ENCODE data around the gene ADAMTS3. TPM values are rescaled to one million over a fixed set of nuclear protein-coding genes. Genes with fewer than 3 reads are reported as not detected.
A peak's percentile ranks its signal among the peaks of the same experiment; 100 is the strongest.

ADAMTS3 gene
- total RNA-seq = 1 to 10 TPM in 1 of 5 donors, under 1 TPM in 2, not detected in 2; 0.29 to 6.8 (median 0.89) TPM
- under 1 TPM; 0.13 to 0.19 (median 0.15) TPM for polyA plus RNA-seq
- long read RNA-seq, donor 1 = 0 reads
- long read RNA-seq, donor 2 = 0 reads
- long read RNA-seq, donor 3 = 0 reads
- long read RNA-seq, donor 4 = 0 reads
- long read RNA-seq, donor 5 = 0 reads
- long read RNA-seq, donor 6 = 0 reads
- long read RNA-seq, donor 7 = 0 reads
- long read RNA-seq, donor 8 = 0 reads
- long read RNA-seq, donor 9 = 0 reads
- long read RNA-seq, donor 10 = 0 reads

DNA sequence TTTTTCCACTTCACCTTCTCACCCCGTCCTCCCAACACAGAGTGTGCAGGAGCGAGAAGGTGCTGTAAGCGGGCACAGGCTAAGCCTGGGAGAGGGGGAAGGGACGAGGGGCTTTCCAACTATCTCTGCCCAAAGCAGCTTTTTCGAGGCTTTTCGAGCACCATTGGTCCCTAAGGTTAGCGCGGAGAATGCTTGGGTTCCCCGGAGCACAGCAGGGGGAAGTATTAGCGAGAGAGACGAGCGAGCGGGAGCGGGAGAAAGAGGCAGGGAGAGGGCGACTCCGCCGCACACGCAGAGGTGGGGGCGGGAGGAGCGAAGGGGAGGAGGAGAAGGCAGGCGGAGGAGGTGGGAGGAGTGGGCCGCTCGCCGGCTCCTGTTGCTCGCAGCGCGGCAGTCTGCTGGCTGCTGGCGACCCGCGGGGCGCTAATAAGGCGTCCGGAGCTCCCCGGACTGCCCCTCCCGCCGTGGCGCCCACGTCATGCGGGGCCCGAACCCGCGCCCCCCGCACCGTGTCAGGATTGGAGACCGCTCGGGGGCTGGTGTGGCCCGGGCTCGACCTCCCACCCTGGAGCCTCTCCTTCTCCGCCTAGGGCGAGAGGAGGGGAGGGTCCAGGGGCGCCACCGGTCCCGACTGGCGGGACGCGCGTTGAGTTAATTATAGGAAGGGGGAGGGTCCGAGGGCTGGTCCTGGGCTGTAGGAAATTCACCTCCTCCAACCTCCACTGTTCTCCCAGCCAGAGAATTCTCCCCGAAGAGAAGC, at the start of gene ADAMTS3:
TSS of gene ADAMTS3 (minus strand) at position 263 of the 760 bp plus-strand sequence. CDS start 459 bp downstream, outside the sequence.
- DNase-seq = peak; percentile 51 to 92
- Histone ChIP-seq H3K4me1 (peaks cover 0 to 28% (median 21%) of the 10 kb centered on the region in 4 donors), H3K36me3 (no peaks in the 10 kb centered on the region), H3K27ac (peak within 1 kb of the TSS; percentile 58 to 86 (median 78)), H3K27me3 (peaks cover 0 to 9% (median 8%) of the 10 kb centered on the region in 3 donors), H3K9me3 (no peaks in the 10 kb centered on the region), H3K4me3 (peak within 1 kb of the TSS; percentile 49 to 63 (median 56))
- 1 to 2% (median 1%) methylated on average over 52 to 59 of the region's 59 CpGs for WGBS, 5 donors
- intact Hi-C loops (cut with DNase I; ENCODE audit: low total_unique reads) = no loop called here
- TF ChIP-seq POLR2AphosphoS5 (IDR thresholded peaks at IDR 0.05) (peak in 1 of 3 donors; percentile 29), CTCF (IDR thresholded peaks at IDR 0.05) (no peak)

GRCh38 chr4:72613959-72614358, 44.9 kb upstream of the ADAMTS3 start:
- intact Hi-C loops (cut with DNase I; ENCODE audit: low total_unique reads) = no loop called here
- Histone ChIP-seq H3K27me3 (no peaks in the 10 kb centered on the region), H3K36me3 (no peaks in the 10 kb centered on the region), H3K4me1 (no peaks in the 10 kb centered on the region), H3K9me3 (peaks cover 0 to 6% (median 0%) of the 10 kb centered on the region in 4 donors), H3K27ac (no peak overlapping the region), H3K4me3 (no peak overlapping the region)
- WGBS, 5 donors = 50 to 60% (median 56%) methylated on average over 2 of the region's 2 CpGs
- no peak for DNase-seq
- TF ChIP-seq CTCF (IDR thresholded peaks at IDR 0.05) (no peak), EP300 (IDR thresholded peaks at IDR 0.05) (no peak), POLR2A (IDR thresholded peaks at IDR 0.05) (no peak), POLR2AphosphoS5 (IDR thresholded peaks at IDR 0.05) (no peak)

GRCh38 chr4:72606751-72607150, 37.7 kb upstream of the ADAMTS3 start:
- intact Hi-C loops (cut with DNase I; ENCODE audit: low total_unique reads) = no loop called here
- 60 to 84% (median 66%) methylated on average over 2 of the region's 2 CpGs for WGBS, 5 donors
- no peaks in the 10 kb centered on the region for H3K4me1 ChIP-seq
- H3K27me3 ChIP-seq = no peaks in the 10 kb centered on the region
- peaks cover 0 to 13% (median 10%) of the 10 kb centered on the region in 4 donors for H3K9me3 ChIP-seq
- H3K4me3 ChIP-seq = no peak overlapping the region
- TF ChIP-seq POLR2A (IDR thresholded peaks at IDR 0.05) = no peak
- no peak for TF ChIP-seq CTCF (IDR thresholded peaks at IDR 0.05)
- no peak for TF ChIP-seq EP300 (IDR thresholded peaks at IDR 0.05)
- TF ChIP-seq POLR2AphosphoS5 (IDR thresholded peaks at IDR 0.05) = no peak
- no peak for DNase-seq
- no peak overlapping the region for H3K27ac ChIP-seq
- no peaks in the 10 kb centered on the region for H3K36me3 ChIP-seq

DNA sequence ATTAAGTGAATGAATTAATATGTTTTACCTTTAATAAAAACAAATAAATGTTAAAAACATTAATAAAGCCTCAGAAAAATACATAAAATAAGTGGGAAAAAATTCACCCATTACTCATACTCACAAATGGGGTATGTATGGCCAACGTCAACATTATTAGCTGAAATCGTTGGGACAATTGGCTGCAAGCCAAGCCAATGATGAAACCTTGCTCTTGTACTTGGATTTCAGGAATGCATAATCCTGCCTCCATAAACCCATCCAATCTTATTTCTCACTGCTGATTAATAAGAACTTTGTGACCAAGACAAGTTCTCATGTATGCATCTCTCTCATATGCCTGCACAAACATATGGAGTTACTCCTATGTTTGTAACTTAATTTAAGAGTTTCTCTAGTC, 35.3 kb upstream of the ADAMTS3 start:
- Histone ChIP-seq H3K9me3 (peaks cover 0 to 13% (median 10%) of the 10 kb centered on the region in 4 donors), H3K4me3 (no peak overlapping the region), H3K27ac (no peak overlapping the region), H3K27me3 (no peaks in the 10 kb centered on the region), H3K36me3 (no peaks in the 10 kb centered on the region), H3K4me1 (no peaks in the 10 kb centered on the region)
- no peak for TF ChIP-seq POLR2AphosphoS5 (IDR thresholded peaks at IDR 0.05)
- no peak for TF ChIP-seq POLR2A (IDR thresholded peaks at IDR 0.05)
- TF ChIP-seq EP300 (IDR thresholded peaks at IDR 0.05) = no peak
- TF ChIP-seq CTCF (IDR thresholded peaks at IDR 0.05) = no peak
- intact Hi-C loops (cut with DNase I; ENCODE audit: low total_unique reads) = no loop called here
- DNase-seq = no peak
- 54 to 75% (median 68%) methylated on average over 2 of the region's 2 CpGs for WGBS, 5 donors

All from stomach (tissue), 19 donors.